Stomach smooth muscle (tissue), 2 donors: ENCODE data around the gene RPS16.
A peak's percentile ranks its signal among the peaks of the same experiment; 100 is the strongest.

ENCODE experiments used
- H3K27ac ChIP-seq: one replicate; pipeline ENCODE4 v1.7.0; 2013; ENCODE audit warnings: mild to moderate bottlenecking, low read length, inconsistent platforms
- H3K27me3 ChIP-seq, 2 donors: one replicate each; pipeline ENCODE4 v1.7.0; 2013; ENCODE audit warnings: low read length in 2 of 2; ENCODE audit not compliant: insufficient read depth in 2 of 2, control insufficient read depth in 1 of 2
- H3K36me3 ChIP-seq, 2 donors: one replicate each; pipeline ENCODE4 v1.7.0; 2013; ENCODE audit warnings: low read length in 2 of 2; ENCODE audit not compliant: control insufficient read depth in 2 of 2, insufficient read depth in 2 of 2
- H3K4me1 ChIP-seq: one replicate; pipeline ENCODE4 v1.7.0; 2013; ENCODE audit warnings: low read length; ENCODE audit not compliant: control insufficient read depth, insufficient read depth
- H3K4me3 ChIP-seq, 2 donors: one replicate each; pipeline ENCODE4 v1.7.0; 2013; ENCODE audit warnings: low read length in 2 of 2
- H3K9ac ChIP-seq, 2 donors: one replicate each; pipeline ENCODE4 v1.7.0; 2013; ENCODE audit warnings: low read length in 2 of 2, mild to moderate bottlenecking in 1 of 2
- H3K9me3 ChIP-seq, 2 donors: one replicate each; pipeline ENCODE4 v1.7.0; 2013; ENCODE audit warnings: low read length in 2 of 2; ENCODE audit not compliant: control insufficient read depth in 2 of 2
- donor health status: healthy.
- donor health status: Pancreatic carcinoma.

Gene RPS16

DNA sequence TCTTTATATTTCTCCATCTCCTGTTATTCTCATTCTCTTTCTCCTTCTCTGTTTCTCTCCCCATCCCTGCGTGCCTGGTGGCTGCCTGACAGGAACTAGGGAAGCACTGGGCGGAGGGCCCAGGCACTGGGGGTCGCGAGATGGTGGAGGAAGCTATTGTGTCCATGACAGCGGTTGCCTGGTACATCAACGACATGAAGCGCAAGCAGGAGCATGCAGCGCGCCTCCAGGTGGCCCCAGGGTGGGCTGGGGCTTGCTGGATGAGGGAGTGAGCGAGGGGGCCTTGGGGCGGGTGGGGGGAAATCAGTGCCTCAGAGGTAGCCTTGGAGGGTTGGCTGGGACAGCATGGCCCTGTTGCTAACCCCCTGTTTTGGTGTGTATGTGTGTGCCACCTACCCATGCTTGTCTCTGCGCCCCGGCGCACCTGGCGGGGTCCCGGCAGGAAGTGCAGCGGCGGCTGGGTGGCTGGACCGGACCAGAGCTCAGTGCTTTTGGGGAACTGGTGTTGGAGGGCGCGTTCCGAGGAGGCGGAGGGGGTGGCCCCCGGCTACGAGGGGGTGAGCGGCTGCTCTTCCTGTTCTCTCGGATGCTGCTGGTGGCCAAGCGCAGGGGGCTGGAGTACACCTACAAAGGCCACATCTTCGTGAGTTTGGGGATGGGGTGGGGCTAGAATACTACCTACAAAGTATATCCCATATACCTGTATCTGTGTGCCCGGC, 18.1 kb downstream of the RPS16 start:
- H3K4me1 ChIP-seq, result peaks cover 30% of the 10 kb centered on the region
- no peaks in the 10 kb centered on the region for H3K9me3 ChIP-seq
- H3K9ac ChIP-seq, result no peak overlapping the region
- no peak overlapping the region for H3K27ac ChIP-seq
- peaks cover 10 to 27% of the 10 kb centered on the region in 2 donors for H3K36me3 ChIP-seq
- no peak overlapping the region for H3K4me3 ChIP-seq
- H3K27me3 ChIP-seq, result no peaks in the 10 kb centered on the region

GRCh38 chr19:39416152-39417120, 19.3 kb downstream of the RPS16 start:
- Histone ChIP-seq H3K9ac (peak overlapping the region in 1 of 2 donors; percentile 42), H3K4me1 (peaks cover 31% of the 10 kb centered on the region), H3K4me3 (no peak overlapping the region), H3K36me3 (peaks cover 10 to 23% of the 10 kb centered on the region in 2 donors), H3K27me3 (no peaks in the 10 kb centered on the region), H3K9me3 (no peaks in the 10 kb centered on the region), H3K27ac (peak overlapping the region; percentile 100)

GRCh38 chr19:39415111-39416046, 20.4 kb downstream of the RPS16 start:
- H3K27me3 ChIP-seq, result no peaks in the 10 kb centered on the region
- H3K9ac ChIP-seq, result peak overlapping the region; percentile 68 to 96
- peaks cover 9 to 16% of the 10 kb centered on the region in 2 donors for H3K36me3 ChIP-seq
- H3K4me3 ChIP-seq, result peak overlapping the region; percentile 93 to 96
- H3K4me1 ChIP-seq, result peaks cover 42% of the 10 kb centered on the region
- H3K9me3 ChIP-seq, result no peaks in the 10 kb centered on the region
- H3K27ac ChIP-seq, result peak overlapping the region; percentile 100

- peak overlapping the region; percentile 93 to 96 for H3K4me3 ChIP-seq
- peak overlapping the region; percentile 100 for H3K27ac ChIP-seq
- H3K4me1 ChIP-seq, result peaks cover 46% of the 10 kb centered on the region
- H3K27me3 ChIP-seq, result no peaks in the 10 kb centered on the region
- H3K9me3 ChIP-seq, result no peaks in the 10 kb centered on the region
- peak overlapping the region; percentile 68 to 96 for H3K9ac ChIP-seq
- peaks cover 5 to 13% of the 10 kb centered on the region in 2 donors for H3K36me3 ChIP-seq
Measured at GRCh38 chr19:39413911-39414608, 21.7 kb downstream of the RPS16 start.

DNA sequence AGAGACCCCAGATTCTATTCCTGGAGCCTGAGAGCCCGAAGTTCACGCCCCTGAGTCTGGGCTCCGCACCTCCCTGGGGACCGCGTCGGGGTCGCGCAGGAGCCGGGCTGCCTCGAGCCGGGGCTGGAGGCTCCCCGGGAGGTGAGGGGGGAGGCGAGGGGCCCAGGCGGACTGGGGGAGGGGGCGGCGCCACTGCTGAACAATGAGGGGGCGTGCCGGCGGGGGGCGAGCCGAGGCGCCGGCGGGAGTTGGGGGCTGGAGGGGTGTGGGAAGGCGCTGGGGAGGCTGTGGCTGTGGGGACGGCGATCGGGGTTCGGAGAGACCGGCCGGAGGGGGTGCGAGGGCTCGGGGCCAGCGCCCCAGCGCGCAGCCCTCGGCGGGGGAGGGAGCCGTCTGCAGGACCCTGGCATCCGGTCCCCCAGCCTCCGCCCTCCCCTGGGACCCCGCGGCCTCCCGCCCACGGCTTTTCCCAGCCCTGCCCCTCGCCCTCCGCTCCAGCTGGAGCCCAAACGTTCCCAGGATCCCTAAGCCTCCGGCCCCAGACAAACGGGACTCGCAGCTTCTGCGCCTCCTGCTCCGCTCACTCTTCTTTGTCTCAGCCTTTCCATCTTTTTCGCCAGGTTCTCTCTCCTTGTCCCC, 22.4 kb downstream of the RPS16 start:
- peak overlapping the region; percentile 86 to 96 for H3K9ac ChIP-seq

DNA sequence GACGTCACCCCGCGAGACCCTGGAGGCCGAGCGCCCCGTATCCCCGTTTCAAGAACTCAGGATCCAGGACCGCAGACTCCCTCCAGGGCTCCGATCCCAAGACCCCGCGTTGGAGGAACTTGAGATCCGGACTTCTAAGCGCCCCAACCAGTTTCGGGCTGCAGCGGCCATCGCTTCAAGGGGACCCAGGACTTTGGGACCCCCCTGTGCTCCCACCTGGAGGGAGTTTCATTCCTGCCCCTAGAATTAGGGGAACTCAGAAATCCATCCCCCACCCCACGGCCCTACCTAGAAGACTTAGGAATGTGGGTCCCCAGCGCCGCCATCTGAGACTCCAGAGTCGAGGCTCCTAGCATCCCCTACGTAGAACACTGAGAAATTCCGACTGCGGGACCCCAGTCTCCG, 22.9 kb downstream of the RPS16 start:
- H3K9ac ChIP-seq, result peak overlapping the region; percentile 86 to 96
- no peaks in the 10 kb centered on the region for H3K9me3 ChIP-seq
- peak overlapping the region; percentile 100 for H3K27ac ChIP-seq
- H3K36me3 ChIP-seq, result peaks cover 11 to 17% of the 10 kb centered on the region in 2 donors
- no peaks in the 10 kb centered on the region for H3K27me3 ChIP-seq
- peak overlapping the region; percentile 93 to 96 for H3K4me3 ChIP-seq
- peaks cover 52% of the 10 kb centered on the region for H3K4me1 ChIP-seq

More for the DNA sequence above, 22.4 kb downstream of the RPS16 start:
- H3K9me3 ChIP-seq, result no peaks in the 10 kb centered on the region
- peaks cover 6 to 12% of the 10 kb centered on the region in 2 donors for H3K36me3 ChIP-seq
- no peaks in the 10 kb centered on the region for H3K27me3 ChIP-seq
- peak overlapping the region; percentile 100 for H3K27ac ChIP-seq
- peaks cover 52% of the 10 kb centered on the region for H3K4me1 ChIP-seq
- peak overlapping the region; percentile 93 to 96 for H3K4me3 ChIP-seq

DNA sequence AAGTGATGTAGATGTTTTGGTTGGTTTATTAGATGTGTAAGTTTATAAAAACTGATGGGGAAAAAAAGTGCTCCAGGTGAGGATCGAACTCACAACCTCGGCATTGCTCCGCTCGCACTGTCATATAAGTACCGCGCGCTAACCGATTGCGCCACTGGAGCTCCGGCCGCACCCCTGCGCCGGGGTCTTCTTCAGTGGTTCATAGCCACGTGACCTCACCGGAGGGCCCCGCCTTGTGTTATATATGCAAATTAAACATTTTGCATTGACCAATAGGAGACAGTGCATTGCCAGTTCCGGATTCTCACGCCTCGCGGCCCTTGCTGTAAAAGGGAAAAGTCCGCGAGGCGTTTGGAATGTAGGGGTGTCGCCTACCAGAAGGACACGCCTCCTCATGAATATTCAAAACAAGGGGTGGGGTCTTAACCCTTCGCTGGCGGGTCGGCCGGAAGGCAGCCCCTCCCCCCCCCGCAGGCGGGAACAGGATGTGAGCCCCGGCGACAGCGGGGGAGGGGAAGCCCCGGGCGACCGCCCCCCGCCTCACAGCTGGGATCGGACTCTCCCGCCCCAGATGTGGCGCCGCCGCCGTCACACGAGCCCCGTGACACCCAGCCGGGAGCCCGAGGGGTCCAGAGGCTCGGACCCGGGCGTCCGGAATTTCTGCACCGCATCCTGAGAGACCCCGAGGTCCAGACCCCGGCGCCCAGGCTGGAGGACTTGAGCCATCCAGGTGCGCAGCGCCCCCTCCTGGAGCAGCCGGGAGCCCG, 23.5 kb downstream of the RPS16 start, which contains the start of gene PLEKHG2:
PLEKHG2 (plus strand) TSS at position 570 of the 767 bp plus-strand sequence. CDS start 1,418 bp downstream, outside the sequence.
- H3K27ac ChIP-seq, result peak within 1 kb of the TSS; percentile 100
- no peaks in the 10 kb centered on the region for H3K9me3 ChIP-seq
- H3K4me1 ChIP-seq, result peaks cover 52% of the 10 kb centered on the region

GRCh38 chr19:39411832-39412099, 24.0 kb downstream of the RPS16 start:
- no peaks in the 10 kb centered on the region for H3K27me3 ChIP-seq
- H3K9me3 ChIP-seq, result no peaks in the 10 kb centered on the region
- peaks cover 16 to 20% of the 10 kb centered on the region in 2 donors for H3K36me3 ChIP-seq
- peaks cover 52% of the 10 kb centered on the region for H3K4me1 ChIP-seq
- H3K4me3 ChIP-seq, result peak overlapping the region; percentile 50 to 96
- peak overlapping the region; percentile 99 to 100 for H3K9ac ChIP-seq
- H3K27ac ChIP-seq, result peak overlapping the region; percentile 100

More for the DNA sequence above, 23.5 kb downstream of the RPS16 start, which contains the start of gene PLEKHG2:
- no peaks in the 10 kb centered on the region for H3K27me3 ChIP-seq
- H3K4me3 ChIP-seq, result peak within 1 kb of the TSS; percentile 93 to 96
- H3K9ac ChIP-seq, result peak within 1 kb of the TSS; percentile 99 to 100
- peaks cover 16 to 17% of the 10 kb centered on the region in 2 donors for H3K36me3 ChIP-seq
